HFF-Myc (cell line): ENCODE measurements around the gene KIRREL3.

Experiments
- DNase-seq: peaks from one replicate; pipeline ENCODE4 v3.0.0-alpha.2; 2011; ENCODE audit warnings: low read depth; ENCODE audit errors: extremely low read depth
- H3K4me3 ChIP-seq: replicated peaks from 2 replicates; pipeline ENCODE4 v1.5.1; 2011; ENCODE audit warnings: low read depth, mild to moderate bottlenecking, control low read depth, low read length
- CTCF ChIP-seq: IDR thresholded peaks from 2 replicates; pipeline ENCODE4 v1.5.1; 2012; ENCODE audit warnings: mild to moderate bottlenecking, low read depth, low read length, control low read depth; ENCODE audit errors: missing control alignments

Gene KIRREL3

GRCh38 chr11:126567419-126567818 lies 433.2 kb downstream of the KIRREL3 start:
- no peak overlapping the region for H3K4me3 ChIP-seq
- no peak for TF ChIP-seq CTCF
- DNase-seq, result no peak

- no peak overlapping the region for H3K4me3 ChIP-seq
- no peak for TF ChIP-seq CTCF
- DNase-seq, result no peak
Observed at GRCh38 chr11:126564566-126564965, 436.0 kb downstream of the KIRREL3 start.

- no peak overlapping the region for H3K4me3 ChIP-seq
- peak; percentile 42 for DNase-seq
- no peak for TF ChIP-seq CTCF
Observed at GRCh38 chr11:126561327-126561893, 439.2 kb downstream of the KIRREL3 start.

GRCh38 chr11:126560221-126560620 lies 440.3 kb downstream of the KIRREL3 start:
- H3K4me3 ChIP-seq, result no peak overlapping the region
- TF ChIP-seq CTCF, result no peak
- no peak for DNase-seq

- TF ChIP-seq CTCF, result no peak
- H3K4me3 ChIP-seq, result no peak overlapping the region
- DNase-seq, result no peak
Observed at GRCh38 chr11:126548581-126549550, 451.7 kb downstream of the KIRREL3 start.

GRCh38 chr11:126547691-126548090 lies 452.9 kb downstream of the KIRREL3 start:
- TF ChIP-seq CTCF, result no peak
- DNase-seq, result no peak
- H3K4me3 ChIP-seq, result no peak overlapping the region
